HCEC 1CT (cell line): Measurements from ENCODE around the gene UBR7.

Experiments used
- DNase-seq: peaks from one replicate; pipeline ENCODE4 v3.0.0-alpha.2; 2017

The UBR7 gene

GRCh38 chr14:93262446-93262845, 55.4 kb downstream of the UBR7 start:
- DNase-seq, result no peak

DNA sequence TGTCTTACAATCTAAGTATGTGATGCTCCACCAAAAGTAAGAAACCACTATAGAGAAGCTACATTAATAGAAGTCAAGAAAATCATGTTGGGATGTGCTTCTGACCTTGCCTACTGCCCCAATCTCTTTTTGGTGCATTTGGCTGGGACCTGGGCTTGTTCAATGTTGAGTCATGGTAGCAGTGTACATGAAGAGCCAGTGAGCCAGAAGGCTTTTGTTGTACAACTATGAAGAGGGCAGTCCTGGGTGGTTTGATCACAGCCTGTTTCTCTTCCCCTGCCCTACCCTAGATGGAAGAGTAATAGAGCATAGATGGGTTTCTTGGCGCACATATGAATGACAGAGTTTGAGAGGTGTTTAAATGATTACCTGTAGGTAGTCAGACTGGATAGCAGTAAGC, 56.4 kb downstream of the UBR7 start:
- DNase-seq, result peak; percentile 28

- no peak for DNase-seq
These were observed 59.1 kb downstream of the UBR7 start for GRCh38 chr14:93266127-93266526.

DNA sequence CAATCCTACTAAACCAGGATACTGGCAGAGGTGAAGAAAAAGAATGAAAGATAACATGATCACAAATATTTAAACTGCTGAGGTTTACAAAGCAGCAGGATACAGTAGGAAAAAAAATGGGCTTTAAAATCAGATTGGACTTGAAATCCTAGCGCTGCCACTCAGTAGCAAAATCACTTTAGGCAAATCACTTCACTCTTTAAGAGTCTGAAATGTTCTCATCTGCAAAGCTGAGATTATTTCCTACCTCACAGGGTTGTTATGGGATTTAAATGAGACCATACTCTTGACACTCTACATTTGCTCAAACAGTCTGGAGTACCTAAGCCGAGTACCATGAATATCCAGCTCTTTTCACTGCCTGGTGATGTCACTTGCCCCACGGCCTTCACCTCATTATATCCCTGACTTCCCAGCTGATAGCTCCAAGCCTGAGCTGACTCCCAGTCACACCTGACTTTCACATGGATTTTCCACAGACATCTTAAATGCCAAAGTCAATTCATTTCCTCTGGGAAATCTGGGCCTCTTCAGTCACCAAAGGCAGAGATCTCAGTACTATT, 60.2 kb downstream of the UBR7 start:
- DNase-seq, result no peak

DNA sequence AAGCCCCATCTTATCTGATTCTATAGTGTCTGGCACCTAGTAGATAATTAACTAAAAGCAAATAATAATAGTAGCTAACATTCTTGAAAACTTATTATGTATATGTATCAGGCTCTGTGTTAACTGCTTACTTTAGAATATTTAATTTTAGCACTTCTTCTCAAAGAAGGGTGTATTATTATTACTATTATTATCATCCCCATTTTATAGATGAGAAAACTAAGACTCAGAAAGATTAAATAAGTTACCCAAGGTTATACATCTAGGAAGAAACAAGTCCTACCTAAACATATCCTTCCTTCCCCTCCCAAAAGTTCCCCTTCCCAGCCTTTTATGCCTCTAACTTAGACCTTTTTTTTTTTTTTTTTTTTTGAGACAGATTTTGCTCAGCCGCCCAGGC, 61.4 kb downstream of the UBR7 start:
- DNase-seq, result no peak

GRCh38 chr14:93269341-93270068, 62.4 kb downstream of the UBR7 start:
- peak; percentile 79 for DNase-seq

GRCh38 chr14:93271111-93271510, 64.1 kb downstream of the UBR7 start:
- DNase-seq, result no peak

GRCh38 chr14:93274055-93274806, 67.2 kb downstream of the UBR7 start:
- no peak for DNase-seq

DNA sequence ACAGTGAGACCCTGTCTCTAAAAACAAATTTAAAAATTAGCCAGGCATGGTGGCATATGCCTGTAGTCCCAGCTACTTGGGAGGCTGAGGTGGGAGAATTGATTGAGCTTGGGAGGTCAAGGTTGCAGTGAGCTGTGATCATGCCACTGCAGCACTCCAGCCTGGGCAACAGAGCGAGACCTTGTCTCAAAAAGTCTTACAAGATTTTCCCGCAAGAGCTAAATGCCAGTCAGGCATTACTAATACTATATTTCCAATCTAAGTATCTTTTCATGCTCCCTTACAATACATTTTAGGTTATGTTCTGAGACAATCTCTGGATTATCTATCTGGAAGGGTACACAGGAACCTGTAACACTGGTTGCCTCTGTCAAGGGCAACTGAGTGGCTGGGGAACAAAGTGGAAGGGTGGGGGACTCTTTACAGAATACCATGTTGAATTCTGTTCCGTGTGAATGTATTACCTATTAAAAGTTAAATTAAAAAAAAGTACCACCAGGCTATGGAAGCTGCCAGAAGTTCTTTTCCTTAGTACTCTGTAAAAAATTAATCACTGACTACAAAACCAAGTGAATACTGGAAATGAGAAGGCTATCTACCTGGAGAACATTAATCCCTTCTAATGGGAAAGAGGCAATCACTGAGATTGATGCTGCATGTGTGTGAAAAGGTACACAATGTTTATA, 69.1 kb downstream of the UBR7 start:
- DNase-seq, result no peak
